GM06990 (cell line): ENCODE results near the gene MNDA.

Experiments
- DNase-seq: peaks from one replicate; pipeline ENCODE4 v3.0.0-alpha.2; 2011; ENCODE audit not compliant: insufficient read length; ENCODE audit errors: extremely low read depth
- H3K27me3 ChIP-seq: replicated peaks from 2 replicates; pipeline ENCODE4 v1.6.0; 2011; ENCODE audit warnings: low read length; ENCODE audit not compliant: control insufficient read depth, insufficient read depth
- H3K36me3 ChIP-seq: 2 replicates; pipeline ENCODE4 v1.5.1; 2011; ENCODE audit warnings: low read length; ENCODE audit not compliant: control insufficient read depth, insufficient read depth
- H3K4me3 ChIP-seq: replicated peaks from 2 replicates; pipeline ENCODE4 v1.5.1; 2011; ENCODE audit warnings: low read depth, mild to moderate bottlenecking, control low read depth, low read length
- TF ChIP-seq, protein P1 (sequence below): IDR thresholded peaks from 2 replicates; pipeline ENCODE4 v1.5.1; 2011; ENCODE audit warnings: low read length, control low read depth, mild to moderate bottlenecking, inconsistent platforms; ENCODE audit not compliant: insufficient read depth, poor library complexity, severe bottlenecking

The MNDA gene

DNA sequence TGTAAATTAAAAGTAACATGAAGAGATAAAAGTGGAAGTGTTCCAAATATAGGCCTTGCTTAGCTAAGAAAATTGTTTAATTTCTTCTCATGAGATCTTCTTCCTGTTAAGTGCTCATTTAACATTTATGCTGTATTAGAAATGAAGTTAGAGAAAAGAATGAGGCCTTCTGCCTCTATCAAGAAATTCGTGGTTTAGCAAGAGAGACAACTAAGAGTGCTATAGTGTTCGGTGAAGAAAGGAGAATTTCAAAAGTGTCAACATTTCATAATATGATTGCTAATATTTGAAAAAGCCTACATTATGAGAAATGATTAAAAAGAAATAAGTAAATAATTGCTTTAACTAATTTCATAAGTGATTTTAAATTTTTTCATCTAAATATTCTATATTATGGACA, 18.8 kb upstream of the MNDA start:
- TF ChIP-seq, protein P1, sequence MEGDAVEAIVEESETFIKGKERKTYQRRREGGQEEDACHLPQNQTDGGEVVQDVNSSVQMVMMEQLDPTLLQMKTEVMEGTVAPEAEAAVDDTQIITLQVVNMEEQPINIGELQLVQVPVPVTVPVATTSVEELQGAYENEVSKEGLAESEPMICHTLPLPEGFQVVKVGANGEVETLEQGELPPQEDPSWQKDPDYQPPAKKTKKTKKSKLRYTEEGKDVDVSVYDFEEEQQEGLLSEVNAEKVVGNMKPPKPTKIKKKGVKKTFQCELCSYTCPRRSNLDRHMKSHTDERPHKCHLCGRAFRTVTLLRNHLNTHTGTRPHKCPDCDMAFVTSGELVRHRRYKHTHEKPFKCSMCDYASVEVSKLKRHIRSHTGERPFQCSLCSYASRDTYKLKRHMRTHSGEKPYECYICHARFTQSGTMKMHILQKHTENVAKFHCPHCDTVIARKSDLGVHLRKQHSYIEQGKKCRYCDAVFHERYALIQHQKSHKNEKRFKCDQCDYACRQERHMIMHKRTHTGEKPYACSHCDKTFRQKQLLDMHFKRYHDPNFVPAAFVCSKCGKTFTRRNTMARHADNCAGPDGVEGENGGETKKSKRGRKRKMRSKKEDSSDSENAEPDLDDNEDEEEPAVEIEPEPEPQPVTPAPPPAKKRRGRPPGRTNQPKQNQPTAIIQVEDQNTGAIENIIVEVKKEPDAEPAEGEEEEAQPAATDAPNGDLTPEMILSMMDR, result no peak
- no peaks in the 10 kb centered on the region for H3K27me3 ChIP-seq

DNA sequence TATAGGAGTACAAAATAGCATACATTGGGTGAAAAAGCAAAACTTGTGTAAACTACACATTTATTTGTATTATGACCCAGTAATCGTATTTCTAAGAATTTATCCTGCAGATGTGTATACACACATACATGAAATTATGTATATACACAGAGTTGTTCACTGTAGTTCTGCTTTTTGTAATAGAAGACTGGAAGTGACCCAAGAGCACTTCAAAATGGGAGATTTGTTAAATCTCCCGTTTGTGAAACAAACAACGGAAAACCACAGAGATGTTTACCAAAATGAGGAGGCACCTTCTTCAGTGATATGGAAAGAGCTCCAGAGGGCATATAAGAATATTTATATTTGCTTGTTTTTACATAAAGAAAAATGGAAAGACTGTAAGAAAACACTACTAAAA, 18.0 kb upstream of the MNDA start:
- Histone ChIP-seq H3K27me3 (no peaks in the 10 kb centered on the region), H3K36me3 (no peaks in the 10 kb centered on the region), H3K4me3 (no peak overlapping the region)
- TF ChIP-seq, protein P1, result no peak
- DNase-seq, result no peak

More for the DNA sequence above, 18.8 kb upstream of the MNDA start:
- Histone ChIP-seq H3K36me3 (no peaks in the 10 kb centered on the region), H3K4me3 (no peak overlapping the region)
- no peak for DNase-seq

DNA sequence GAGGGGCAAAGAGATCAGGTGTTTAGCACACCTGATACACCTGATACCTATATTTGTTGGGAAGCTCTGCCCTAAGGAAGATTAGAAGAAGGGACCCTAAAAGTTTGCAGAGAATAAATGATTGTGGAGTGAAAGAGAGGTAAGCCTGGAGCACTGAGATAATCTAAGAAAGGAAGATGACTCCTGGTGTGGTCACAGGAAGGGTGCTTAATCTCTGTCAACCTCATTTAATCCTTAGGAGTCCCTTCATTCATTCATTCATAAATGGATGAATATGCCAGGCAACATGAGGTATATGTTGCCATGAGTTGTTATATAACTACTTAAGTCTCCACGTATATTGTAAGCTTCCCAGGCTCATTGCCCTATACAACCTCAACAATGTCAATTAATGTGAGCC, 16.2 kb upstream of the MNDA start:
- Histone ChIP-seq H3K36me3 (no peaks in the 10 kb centered on the region), H3K4me3 (no peak overlapping the region), H3K27me3 (no peaks in the 10 kb centered on the region)
- TF ChIP-seq, protein P1, result no peak
- no peak for DNase-seq

DNA sequence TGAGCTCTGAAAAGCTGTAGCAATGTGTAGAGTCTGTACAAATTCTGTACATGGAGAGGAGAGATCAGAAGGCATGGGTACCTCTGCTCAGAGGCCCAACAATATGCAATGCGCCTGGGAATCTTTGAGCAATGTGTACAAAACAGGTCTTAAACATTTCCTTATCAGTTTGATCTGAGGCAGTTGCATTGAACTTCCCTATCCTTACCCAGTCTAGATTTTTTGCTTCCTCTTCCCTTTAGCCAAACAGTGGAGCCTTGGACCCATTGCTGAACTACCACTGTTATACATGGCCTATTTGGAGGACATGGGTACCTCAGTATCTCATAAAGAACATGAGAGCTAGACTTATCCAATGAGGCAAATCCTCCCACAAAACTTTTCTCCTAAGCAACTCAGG, 12.6 kb upstream of the MNDA start:
- no peaks in the 10 kb centered on the region for H3K36me3 ChIP-seq
- H3K4me3 ChIP-seq, result no peak overlapping the region
- TF ChIP-seq, protein P1, result no peak
- no peaks in the 10 kb centered on the region for H3K27me3 ChIP-seq
- DNase-seq, result no peak

DNA sequence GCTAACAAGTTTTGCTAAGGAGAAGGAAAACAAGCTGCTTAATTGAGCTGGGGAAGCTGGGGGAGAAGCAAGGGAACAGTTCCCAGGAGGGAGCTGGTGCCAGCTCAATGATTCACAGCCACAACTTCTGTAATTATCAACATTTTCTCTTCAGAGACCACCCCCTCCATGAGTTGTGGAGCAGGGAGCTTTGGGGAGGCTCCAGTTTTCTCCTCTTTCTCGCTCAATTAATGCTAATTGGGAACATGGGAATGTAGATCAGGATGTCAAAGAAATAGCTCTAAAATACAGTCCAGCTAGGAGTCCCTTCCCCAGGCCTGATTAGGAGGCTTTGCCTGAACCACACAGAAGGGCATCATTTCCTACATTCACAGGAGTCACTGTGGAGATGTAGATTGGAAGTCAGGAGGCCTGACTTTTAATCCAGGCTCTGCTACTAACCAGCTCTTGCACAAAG, 12.1 kb upstream of the MNDA start:
- no peaks in the 10 kb centered on the region for H3K27me3 ChIP-seq
- H3K36me3 ChIP-seq, result no peaks in the 10 kb centered on the region
- no peak for DNase-seq
- H3K4me3 ChIP-seq, result no peak overlapping the region
- TF ChIP-seq, protein P1, result no peak
